ENCODE data around the gene SORCS3.

DNA sequence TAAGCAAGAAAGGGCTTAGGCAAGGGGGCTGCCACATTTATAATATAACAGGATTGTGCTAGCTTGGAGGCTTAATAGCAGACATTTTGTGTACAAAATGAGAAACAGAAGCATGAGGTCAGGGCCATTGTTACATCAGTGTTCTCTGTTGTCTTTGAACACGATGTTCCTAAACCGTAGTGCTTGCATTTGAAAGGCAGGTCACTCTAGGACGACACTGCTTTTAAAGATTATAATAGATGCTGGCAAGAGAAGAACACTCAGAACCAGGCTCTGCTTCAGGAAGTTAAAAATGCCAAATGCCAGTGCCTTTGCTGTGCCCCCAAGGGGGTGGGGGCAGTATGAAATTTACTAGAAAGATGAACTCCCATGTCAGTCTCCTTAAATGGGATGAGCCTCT, 91.1 kb downstream of the SORCS3 start:
- TF ChIP-seq, protein P1, sequence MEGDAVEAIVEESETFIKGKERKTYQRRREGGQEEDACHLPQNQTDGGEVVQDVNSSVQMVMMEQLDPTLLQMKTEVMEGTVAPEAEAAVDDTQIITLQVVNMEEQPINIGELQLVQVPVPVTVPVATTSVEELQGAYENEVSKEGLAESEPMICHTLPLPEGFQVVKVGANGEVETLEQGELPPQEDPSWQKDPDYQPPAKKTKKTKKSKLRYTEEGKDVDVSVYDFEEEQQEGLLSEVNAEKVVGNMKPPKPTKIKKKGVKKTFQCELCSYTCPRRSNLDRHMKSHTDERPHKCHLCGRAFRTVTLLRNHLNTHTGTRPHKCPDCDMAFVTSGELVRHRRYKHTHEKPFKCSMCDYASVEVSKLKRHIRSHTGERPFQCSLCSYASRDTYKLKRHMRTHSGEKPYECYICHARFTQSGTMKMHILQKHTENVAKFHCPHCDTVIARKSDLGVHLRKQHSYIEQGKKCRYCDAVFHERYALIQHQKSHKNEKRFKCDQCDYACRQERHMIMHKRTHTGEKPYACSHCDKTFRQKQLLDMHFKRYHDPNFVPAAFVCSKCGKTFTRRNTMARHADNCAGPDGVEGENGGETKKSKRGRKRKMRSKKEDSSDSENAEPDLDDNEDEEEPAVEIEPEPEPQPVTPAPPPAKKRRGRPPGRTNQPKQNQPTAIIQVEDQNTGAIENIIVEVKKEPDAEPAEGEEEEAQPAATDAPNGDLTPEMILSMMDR (IDR thresholded peaks at IDR 0.05; ENCODE audit: insufficient read depth, low read length, poor library complexity, severe bottlenecking) = no peak
- no peak for TF ChIP-seq EZH2phosphoT487 (conservative IDR thresholded peaks at IDR 0.05; ENCODE audit: low read length)
